OCI-LY7 (cell line): ENCODE data around the gene IDNK.

ENCODE experiments used
- EZH2phosphoT487 ChIP-seq: fragments of 200-600 bp; sonication (generic); IDR thresholded peaks from 2 replicates; pipeline ENCODE4 v1.6.1; 2018; ENCODE audit warnings: low read depth, borderline replicate concordance, mild to moderate bottlenecking, mixed run types, antibody characterized with exemption, low read length, moderate library complexity, mixed read lengths
- TF ChIP-seq, protein P1 (sequence below): fragments of 200-600 bp; sonication (generic); conservative IDR thresholded peaks from 2 replicates; pipeline ENCODE4 v1.5.1; 2014; ENCODE audit warnings: mild to moderate bottlenecking, antibody characterized with exemption, low read length, moderate library complexity, mixed read lengths

DNA sequence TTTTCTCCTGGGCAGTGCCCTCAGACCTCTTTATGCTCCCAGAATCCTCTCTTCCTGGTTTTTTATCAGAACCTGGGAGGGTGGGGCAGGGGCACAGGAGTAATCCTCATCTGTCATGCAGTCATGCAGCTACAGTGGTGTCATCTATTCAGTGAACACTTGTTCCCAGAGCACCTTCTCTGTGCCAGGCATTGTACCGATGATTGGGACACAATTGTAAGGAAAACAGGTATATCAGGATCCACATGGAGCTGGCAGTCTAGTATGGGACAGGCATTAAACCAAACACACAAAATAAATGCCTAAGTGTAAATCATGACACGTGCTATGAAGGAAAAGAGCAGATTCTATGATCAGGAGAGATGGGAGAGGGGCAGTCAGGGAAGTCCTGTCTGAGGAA lies 21.5 kb upstream of the IDNK start:
- TF ChIP-seq, protein P1, sequence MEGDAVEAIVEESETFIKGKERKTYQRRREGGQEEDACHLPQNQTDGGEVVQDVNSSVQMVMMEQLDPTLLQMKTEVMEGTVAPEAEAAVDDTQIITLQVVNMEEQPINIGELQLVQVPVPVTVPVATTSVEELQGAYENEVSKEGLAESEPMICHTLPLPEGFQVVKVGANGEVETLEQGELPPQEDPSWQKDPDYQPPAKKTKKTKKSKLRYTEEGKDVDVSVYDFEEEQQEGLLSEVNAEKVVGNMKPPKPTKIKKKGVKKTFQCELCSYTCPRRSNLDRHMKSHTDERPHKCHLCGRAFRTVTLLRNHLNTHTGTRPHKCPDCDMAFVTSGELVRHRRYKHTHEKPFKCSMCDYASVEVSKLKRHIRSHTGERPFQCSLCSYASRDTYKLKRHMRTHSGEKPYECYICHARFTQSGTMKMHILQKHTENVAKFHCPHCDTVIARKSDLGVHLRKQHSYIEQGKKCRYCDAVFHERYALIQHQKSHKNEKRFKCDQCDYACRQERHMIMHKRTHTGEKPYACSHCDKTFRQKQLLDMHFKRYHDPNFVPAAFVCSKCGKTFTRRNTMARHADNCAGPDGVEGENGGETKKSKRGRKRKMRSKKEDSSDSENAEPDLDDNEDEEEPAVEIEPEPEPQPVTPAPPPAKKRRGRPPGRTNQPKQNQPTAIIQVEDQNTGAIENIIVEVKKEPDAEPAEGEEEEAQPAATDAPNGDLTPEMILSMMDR, result no peak
- no peak for TF ChIP-seq EZH2phosphoT487
